ENCODE results near the gene UBQLNL. TPM values are rescaled to one million over a fixed set of nuclear protein-coding genes. Genes with fewer than 3 reads are reported as not detected.

UBQLNL gene
- total RNA-seq (2021; ENCODE audit: unreplicated experiment) (0.72 TPM), Bru-seq, nascent RNA (percentile 35 among the genes with signal in this experiment), BruChase-seq, experiment 1, labeled RNA remaining after a 2-hour chase (percentile 53 among the genes with signal in this experiment), BruChase-seq, experiment 2, labeled RNA remaining after a 6-hour chase (percentile 64 among the genes with signal in this experiment)
- polyA plus RNA-seq (2012; ENCODE audit: insufficient read length), result 0.59 TPM
- long read RNA-seq, result 0 reads

- ATAC-seq (no peak), DNase-seq (ENCODE audit: low read depth, low spot score) (no peak)
- no TSS peak for BruUV-seq (replicated peaks)
- TF ChIP-seq CTCF (IDR thresholded peaks at IDR 0.05) (no peak), SIN3A (IDR thresholded peaks at IDR 0.05; ENCODE audit: borderline replicate concordance, insufficient read depth, low read depth, low read length) (no peak), POLR2AphosphoS5 (IDR thresholded peaks at IDR 0.05; ENCODE audit: low read depth, low read length) (no peak), REST (IDR thresholded peaks at IDR 0.05; ENCODE audit: insufficient read depth in 1 of 2, low read depth in 2 of 2, low read length in 1 of 2) (no peak), TCF7L2 (IDR thresholded peaks at IDR 0.05; ENCODE audit: low read depth, low read length) (no peak)
- ChIA-PET POLR2A (no interaction called here), CTCF (no interaction called here)
- no peaks in the 10 kb centered on the region for H3K4me1 ChIP-seq (ENCODE audit: control insufficient read depth, insufficient read depth, low read length)
- no peaks in the 10 kb centered on the region for H3K9me3 ChIP-seq (ENCODE audit: control insufficient read depth, insufficient read depth, low read depth, low read length)
- intact Hi-C loops (cut with micrococcal nuclease; ENCODE audit: unreplicated experiment) (no loop called here), in situ Hi-C loops (cut with HindIII; ENCODE audit: low pct_unique_long_range_greater_than_20kb, low sequenced_read_pairs) (no loop called here)
- no peaks in the 10 kb centered on the region for H3K36me3 ChIP-seq (ENCODE audit: control insufficient read depth, insufficient read depth, low read length)
- no peak within 1 kb of the TSS for H3K4me3 ChIP-seq (ENCODE audit: low read depth in 2 of 2, low read length in 2 of 2)
- no peak within 1 kb of the TSS for H3K27ac ChIP-seq (ENCODE audit: low read length)
- H3K27me3 ChIP-seq (ENCODE audit: control insufficient read depth, insufficient read depth, low read length), result peaks cover 3% of the 10 kb centered on the region; the same call in 1 of the 2 replicates
Measured at GRCh38 chr11:5516599-5516998, at the start of gene UBQLNL. TSS of gene UBQLNL (minus strand) at chr11:5516699. CDS start at chr11:5516441, 258 bp downstream.

GRCh38 chr11:5564259-5565019 lies 47.9 kb upstream of the UBQLNL start:
- ATAC-seq (no peak), DNase-seq (ENCODE audit: low read depth, low spot score) (no peak)
- in situ Hi-C loops (cut with HindIII; ENCODE audit: low pct_unique_long_range_greater_than_20kb, low sequenced_read_pairs) (no loop called here), intact Hi-C loops (cut with micrococcal nuclease; ENCODE audit: unreplicated experiment) (no loop called here)
- no peaks in the 10 kb centered on the region for H3K4me1 ChIP-seq (ENCODE audit: control insufficient read depth, insufficient read depth, low read length)
- no TSS peak for BruUV-seq (replicated peaks)
- H3K4me3 ChIP-seq (ENCODE audit: low read depth in 2 of 2, low read length in 2 of 2), result no peak overlapping the region
- H3K27me3 ChIP-seq (ENCODE audit: control insufficient read depth, insufficient read depth, low read length), result no peaks in the 10 kb centered on the region
- H3K9me3 ChIP-seq (ENCODE audit: control insufficient read depth, insufficient read depth, low read depth, low read length), result no peaks in the 10 kb centered on the region
- H3K36me3 ChIP-seq (ENCODE audit: control insufficient read depth, insufficient read depth, low read length), result no peaks in the 10 kb centered on the region
- no peak overlapping the region for H3K27ac ChIP-seq (ENCODE audit: low read length)
- no peak for TF ChIP-seq CTCF (IDR thresholded peaks at IDR 0.05)
- TF ChIP-seq TCF7L2 (IDR thresholded peaks at IDR 0.05; ENCODE audit: low read depth, low read length), result no peak
- no peak for TF ChIP-seq SIN3A (IDR thresholded peaks at IDR 0.05; ENCODE audit: borderline replicate concordance, insufficient read depth, low read depth, low read length)
- TF ChIP-seq REST (IDR thresholded peaks at IDR 0.05; ENCODE audit: insufficient read depth in 1 of 2, low read depth in 2 of 2, low read length in 1 of 2), result no peak
- TF ChIP-seq POLR2AphosphoS5 (IDR thresholded peaks at IDR 0.05; ENCODE audit: low read depth, low read length), result no peak
- ChIA-PET POLR2A (no interaction called here), CTCF (no interaction called here)

All from Panc1 (cell line).